ENCODE data around the gene SMU1. TPM values are rescaled to one million over a fixed set of nuclear protein-coding genes. Genes with fewer than 3 reads are reported as not detected.

The SMU1 gene
- total RNA-seq, 6 experiments from 2014 or later, result 20.3 to 22.1 (median 21.6) TPM

DNA sequence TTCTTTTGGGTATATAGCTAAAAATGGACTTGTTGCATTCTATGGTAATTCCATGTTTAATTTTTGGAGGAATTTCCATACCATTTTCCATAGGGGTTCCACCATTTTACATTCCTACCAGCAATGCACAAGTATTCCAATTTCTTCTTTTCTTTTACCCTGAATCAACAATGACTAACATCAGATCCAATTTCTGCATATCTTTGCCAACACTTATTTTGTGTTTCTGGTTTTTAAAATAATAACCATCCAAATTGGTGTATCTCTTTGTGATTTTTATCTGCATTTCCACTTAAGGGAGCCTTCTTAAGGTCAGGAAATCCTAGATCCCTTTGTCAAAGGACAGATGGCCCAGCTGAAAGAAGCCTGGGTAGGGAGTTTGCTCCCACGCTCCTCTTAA is 29.5 kb upstream of the SMU1 start:
- peaks cover 73% of the 10 kb centered on the region for H3K4me1 Mint-ChIP-seq (ENCODE audit: low read depth)
- peaks cover 11% of the 10 kb centered on the region; the same call in 1 of the 2 replicates for H3K36me3 Mint-ChIP-seq (ENCODE audit: low read depth)
- DNase-seq, result no peak
- no peak overlapping the region; the same call in 1 of the 2 replicates for H3K4me3 Mint-ChIP-seq
- H3K27ac Mint-ChIP-seq, result peak overlapping the region; percentile 87
- H3K27me3 Mint-ChIP-seq (ENCODE audit: insufficient read depth), result no peaks in the 10 kb centered on the region
- TF ChIP-seq, protein P1, sequence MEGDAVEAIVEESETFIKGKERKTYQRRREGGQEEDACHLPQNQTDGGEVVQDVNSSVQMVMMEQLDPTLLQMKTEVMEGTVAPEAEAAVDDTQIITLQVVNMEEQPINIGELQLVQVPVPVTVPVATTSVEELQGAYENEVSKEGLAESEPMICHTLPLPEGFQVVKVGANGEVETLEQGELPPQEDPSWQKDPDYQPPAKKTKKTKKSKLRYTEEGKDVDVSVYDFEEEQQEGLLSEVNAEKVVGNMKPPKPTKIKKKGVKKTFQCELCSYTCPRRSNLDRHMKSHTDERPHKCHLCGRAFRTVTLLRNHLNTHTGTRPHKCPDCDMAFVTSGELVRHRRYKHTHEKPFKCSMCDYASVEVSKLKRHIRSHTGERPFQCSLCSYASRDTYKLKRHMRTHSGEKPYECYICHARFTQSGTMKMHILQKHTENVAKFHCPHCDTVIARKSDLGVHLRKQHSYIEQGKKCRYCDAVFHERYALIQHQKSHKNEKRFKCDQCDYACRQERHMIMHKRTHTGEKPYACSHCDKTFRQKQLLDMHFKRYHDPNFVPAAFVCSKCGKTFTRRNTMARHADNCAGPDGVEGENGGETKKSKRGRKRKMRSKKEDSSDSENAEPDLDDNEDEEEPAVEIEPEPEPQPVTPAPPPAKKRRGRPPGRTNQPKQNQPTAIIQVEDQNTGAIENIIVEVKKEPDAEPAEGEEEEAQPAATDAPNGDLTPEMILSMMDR (IDR thresholded peaks at IDR 0.05), result no peak
- H3K9me3 Mint-ChIP-seq, result no peaks in the 10 kb centered on the region; the same call in 1 of the 2 replicates

DNA sequence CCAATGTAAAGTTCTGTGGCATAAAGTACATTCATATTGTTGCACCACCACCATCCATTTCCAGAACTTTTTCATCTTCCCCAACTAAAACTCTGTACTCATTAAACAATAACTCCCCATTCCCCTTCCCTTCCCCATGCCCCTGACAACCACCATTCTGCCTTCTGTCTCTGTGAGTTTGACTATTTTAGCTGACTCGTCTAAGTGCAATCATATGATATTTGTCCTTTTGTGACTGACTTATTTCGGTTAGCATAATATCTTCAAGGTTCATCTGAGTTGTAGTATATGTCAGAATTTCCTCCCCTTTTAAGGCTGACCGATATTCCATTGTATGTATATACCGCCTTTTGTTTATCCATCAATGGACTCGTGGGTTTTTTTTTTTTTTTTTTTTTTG is 29.0 kb upstream of the SMU1 start:
- H3K9me3 Mint-ChIP-seq, result no peaks in the 10 kb centered on the region; the same call in 1 of the 2 replicates
- no peak for DNase-seq
- no peaks in the 10 kb centered on the region for H3K27me3 Mint-ChIP-seq (ENCODE audit: insufficient read depth)
- TF ChIP-seq, protein P1 (IDR thresholded peaks at IDR 0.05), result no peak
- no peak overlapping the region for H3K27ac Mint-ChIP-seq
- no peak overlapping the region for H3K4me3 Mint-ChIP-seq
- H3K4me1 Mint-ChIP-seq (ENCODE audit: low read depth), result peaks cover 74% of the 10 kb centered on the region
- peaks cover 11% of the 10 kb centered on the region; the same call in 1 of the 2 replicates for H3K36me3 Mint-ChIP-seq (ENCODE audit: low read depth)

GRCh38 chr9:33104401-33104800 is 27.9 kb upstream of the SMU1 start:
- H3K9me3 Mint-ChIP-seq, result no peaks in the 10 kb centered on the region; the same call in 1 of the 2 replicates
- no peak overlapping the region for H3K27ac Mint-ChIP-seq
- TF ChIP-seq, protein P1 (IDR thresholded peaks at IDR 0.05), result no peak
- H3K36me3 Mint-ChIP-seq (ENCODE audit: low read depth), result peaks cover 11% of the 10 kb centered on the region; the same call in 1 of the 2 replicates
- H3K4me3 Mint-ChIP-seq, result no peak overlapping the region
- no peak for DNase-seq
- H3K27me3 Mint-ChIP-seq (ENCODE audit: insufficient read depth), result no peaks in the 10 kb centered on the region
- peaks cover 74% of the 10 kb centered on the region for H3K4me1 Mint-ChIP-seq (ENCODE audit: low read depth)

- peaks cover 69% of the 10 kb centered on the region for H3K4me1 Mint-ChIP-seq (ENCODE audit: low read depth)
Measured at GRCh38 chr9:33103501-33104281, 27.2 kb upstream of the SMU1 start.

GRCh38 chr9:33102551-33103210 is 26.2 kb upstream of the SMU1 start:
- H3K9me3 Mint-ChIP-seq, result no peaks in the 10 kb centered on the region; the same call in 1 of the 2 replicates
- peaks cover 4% of the 10 kb centered on the region; the same call in 1 of the 2 replicates for H3K36me3 Mint-ChIP-seq (ENCODE audit: low read depth)
- H3K27ac Mint-ChIP-seq, result peak overlapping the region; percentile 85
- H3K4me1 Mint-ChIP-seq (ENCODE audit: low read depth), result peaks cover 60% of the 10 kb centered on the region
- H3K27me3 Mint-ChIP-seq (ENCODE audit: insufficient read depth), result no peaks in the 10 kb centered on the region
- TF ChIP-seq, protein P1 (IDR thresholded peaks at IDR 0.05), result no peak
- H3K4me3 Mint-ChIP-seq, result no peak overlapping the region
- DNase-seq, result no peak

More at GRCh38 chr9:33103501-33104281, 27.2 kb upstream of the SMU1 start:
- H3K36me3 Mint-ChIP-seq (ENCODE audit: low read depth), result peaks cover 8% of the 10 kb centered on the region; the same call in 1 of the 2 replicates
- H3K27me3 Mint-ChIP-seq (ENCODE audit: insufficient read depth), result no peaks in the 10 kb centered on the region
- TF ChIP-seq, protein P1 (IDR thresholded peaks at IDR 0.05), result no peak
- no peak overlapping the region for H3K27ac Mint-ChIP-seq
- no peak for DNase-seq
- no peak overlapping the region for H3K4me3 Mint-ChIP-seq
- no peaks in the 10 kb centered on the region; the same call in 1 of the 2 replicates for H3K9me3 Mint-ChIP-seq

Data from HFFc6 (cell line).